Pancreas (tissue), 10 donors: ENCODE data around the gene AURKAIP1. TPM values are rescaled to one million over a fixed set of nuclear protein-coding genes. Genes with fewer than 3 reads are reported as not detected.
A peak's percentile ranks its signal among the peaks of the same experiment; 100 is the strongest.

Experiments
- ATAC-seq, 4 donors: fragments of 200-7000 bp; cut with Tn5 transposase; one replicate each; pipeline versions ENCODE4 v1.8.0 to v1.9.1; 2020; ENCODE audit warnings: mild to moderate bottlenecking in 4 of 4, moderate library complexity in 4 of 4
- DNase-seq, 6 donors: peaks; one replicate each; pipeline ENCODE4 v3.0.0-alpha.2; 2020
- FAIRE-seq: peaks from 2 replicates; lab custom pipeline; 2012; peaks lifted over from hg19 to GRCh38; lab: Jason Lieb, UNC
- H3K27ac ChIP-seq, 4 donors: fragments of 200-600 bp; sonication (generic); 1 replicate in 3 of 4; 2 replicates in 1 of 4; pipeline versions ENCODE4 v1.5.0 to v1.8.0; 2020
- H3K27me3 ChIP-seq, 4 donors: fragments of 200-600 bp; one replicate each; pipeline ENCODE4 v1.8.0; 2021
- H3K36me3 ChIP-seq, 3 donors: fragments of 200-600 bp; sonication (generic) in 1 of 3; one replicate each; pipeline versions ENCODE4 v1.5.0 to v1.8.0; 2020 to 2021
- H3K4me1 ChIP-seq, 3 donors: fragments of 200-600 bp; one replicate each; pipeline ENCODE4 v1.8.0; 2021
- H3K4me3 ChIP-seq, 4 donors: fragments of 200-600 bp; sonication (generic) in 2 of 4; one replicate each; pipeline versions ENCODE4 v1.5.0 to v1.8.0; 2020 to 2021
- H3K9me3 ChIP-seq, 4 donors: fragments of 200-600 bp; one replicate each; pipeline ENCODE4 v1.8.0; 2021
- CTCF ChIP-seq, 4 donors: fragments of 200-600 bp; sonication (generic) in 3 of 4; IDR thresholded peaks; one replicate each; pipeline versions ENCODE4 v1.5.0 to v1.8.0; 2021; ENCODE audit warnings: antibody characterized with exemption in 4 of 4
- WGBS, 2 donors: extraction: QIAGEN DNeasy Blood & Tissue Kit; methylation state at CpG; one replicate each; pipeline ENCODE4 v1.1.7; 2013; 5-methylcytosine and 5-hydroxymethylcytosine counted together
- intact Hi-C, 3 donors: fragments of 100-400 bp; cut with DNase I; formaldehyde crosslinking; loops; one replicate each; pipeline versions ENCODE4 v1.11.1 to v1.14.2; 2022
- polyA plus RNA-seq, 2 donors: library from polyadenylated mRNA; stranded (reverse); fragments of 200-250 nt; gene quantifications; one replicate each; pipeline ENCODE4 v1.2.3, GENCODE V29; 2013
- total RNA-seq, 6 donors: library from RNA; stranded (reverse); fragmentation: NEBNext Ultra II Directional in 4 of 6; extraction: Animal tissue kit (Norgen Biotek cat#: 25700) in 4 of 6; gene quantifications; one replicate each; pipeline versions ENCODE4 v1.2.1 to v1.2.4, GENCODE V29; 2021 to 2023
- donor health status: healthy with polysubstance abuse.
- donor health status: DM: no; HTN: no; CAD: no; lungs with moderate emphysema.
- donor health status: DM: no; HTN: no; CAD: no.
- donor health status: control.
- donor health status: control.
- donor health status: Bipolar disorder and iron deficiency.
- donor health status: DM: yes; HTN: yes; CAD: no.
- donor health status: DM: no; HTN: no; CAD: no.
- donor health status: DM: no; HTN: no; CAD: no.
- donor health status: DM: yes; HTN: yes; CAD: no.

The AURKAIP1 gene
- total and polyA plus RNA-seq, 8 donors, result 52.8 to 161 (median 64.9) TPM

GRCh38 chr1:1398677-1399186 lies 23.7 kb upstream of the AURKAIP1 start:
- intact Hi-C loops, result no loop called here
- H3K9me3 ChIP-seq, result no peaks in the 10 kb centered on the region
- peak overlapping the region; percentile 83 to 100 (median 95) for H3K4me3 ChIP-seq
- H3K36me3 ChIP-seq, result peaks cover 2 to 33% (median 12%) of the 10 kb centered on the region in 3 donors
- 0% methylated on average over 48 to 54 of the region's 54 CpGs for WGBS, 2 donors
- H3K27ac ChIP-seq, result peak overlapping the region; percentile 52 to 73 (median 64)
- FAIRE-seq (no peak), ATAC-seq (peak in 2 of 4 donors; percentile 1 to 3), DNase-seq (no peak)
- H3K27me3 ChIP-seq, result no peaks in the 10 kb centered on the region
- H3K4me1 ChIP-seq, result peaks cover 4 to 19% (median 17%) of the 10 kb centered on the region in 3 donors
- TF ChIP-seq CTCF (IDR thresholded peaks at IDR 0.05), result no peak

- no peak overlapping the region for H3K27ac ChIP-seq
- no peaks in the 10 kb centered on the region for H3K9me3 ChIP-seq
- no peak for ATAC-seq
- intact Hi-C loops, result no loop called here
- peak overlapping the region; percentile 83 to 100 (median 95) for H3K4me3 ChIP-seq
- no peaks in the 10 kb centered on the region for H3K27me3 ChIP-seq
- peaks cover 2 to 37% (median 19%) of the 10 kb centered on the region in 3 donors for H3K36me3 ChIP-seq
- peak in 1 of 6 donors; percentile 30 for DNase-seq
- WGBS, 2 donors, result 38 to 46% methylated on average over 19 of the region's 19 CpGs
- H3K4me1 ChIP-seq, result peaks cover 4 to 19% (median 17%) of the 10 kb centered on the region in 3 donors
- FAIRE-seq, result no peak
- TF ChIP-seq CTCF (IDR thresholded peaks at IDR 0.05), result no peak
Measured at GRCh38 chr1:1397839-1398523, 23.0 kb upstream of the AURKAIP1 start.

- Histone ChIP-seq H3K4me1 (peaks cover 4 to 9% (median 8%) of the 10 kb centered on the region in 3 donors), H3K27ac (no peak overlapping the region), H3K36me3 (peaks cover 2 to 58% (median 39%) of the 10 kb centered on the region in 3 donors), H3K9me3 (no peaks in the 10 kb centered on the region), H3K27me3 (no peaks in the 10 kb centered on the region), H3K4me3 (no peak overlapping the region)
- ATAC-seq (no peak), FAIRE-seq (no peak), DNase-seq (peak in 1 of 6 donors; percentile 13)
- no peak for TF ChIP-seq CTCF (IDR thresholded peaks at IDR 0.05)
- intact Hi-C loops, result no loop called here
- 90 to 92% methylated on average over 11 of the region's 11 CpGs for WGBS, 2 donors
Measured at GRCh38 chr1:1395166-1395565, 20.2 kb upstream of the AURKAIP1 start.

- DNase-seq (peak in 1 of 6 donors; percentile 11), ATAC-seq (no peak), FAIRE-seq (no peak)
- TF ChIP-seq CTCF (IDR thresholded peaks at IDR 0.05), result no peak
- no peak overlapping the region for H3K4me3 ChIP-seq
- H3K36me3 ChIP-seq, result peaks cover 2 to 69% (median 49%) of the 10 kb centered on the region in 3 donors
- intact Hi-C loops, result no loop called here
- no peak overlapping the region for H3K27ac ChIP-seq
- WGBS, 2 donors, result 95 to 98% methylated on average over 7 of the region's 7 CpGs
- H3K4me1 ChIP-seq, result peaks cover 4 to 9% (median 8%) of the 10 kb centered on the region in 3 donors
- H3K9me3 ChIP-seq, result no peaks in the 10 kb centered on the region
- H3K27me3 ChIP-seq, result no peaks in the 10 kb centered on the region
Measured at GRCh38 chr1:1394116-1394515, 19.1 kb upstream of the AURKAIP1 start.

GRCh38 chr1:1393428-1393827 lies 18.4 kb upstream of the AURKAIP1 start:
- peak in 1 of 6 donors; percentile 43 for DNase-seq
- Histone ChIP-seq H3K4me3 (no peak overlapping the region), H3K36me3 (peaks cover 2 to 76% (median 51%) of the 10 kb centered on the region in 3 donors), H3K27me3 (no peaks in the 10 kb centered on the region), H3K9me3 (no peaks in the 10 kb centered on the region), H3K27ac (no peak overlapping the region), H3K4me1 (peaks cover 4 to 9% (median 8%) of the 10 kb centered on the region in 3 donors)
- FAIRE-seq, result no peak
- intact Hi-C loops, result no loop called here
- ATAC-seq, result no peak
- WGBS, 2 donors, result 90 to 92% methylated on average over 11 of the region's 11 CpGs
- no peak for TF ChIP-seq CTCF (IDR thresholded peaks at IDR 0.05)
